ENCODE measurements around the gene INPP4B. TPM values are rescaled to one million over a fixed set of nuclear protein-coding genes. Genes with fewer than 3 reads are reported as not detected.
A peak's percentile ranks its signal among the peaks of the same experiment; 100 is the strongest.

The INPP4B gene
- total and polyA plus RNA-seq, 2 of the 4 experiments (the other 2 are of a cell fraction) = 1.8 to 14.0 TPM

- H2BK15ac ChIP-seq (ENCODE audit: low read depth, low read length) = no peak overlapping the region
- H3K14ac ChIP-seq (replicated peaks; ENCODE audit: low read depth, low read length) = no peak overlapping the region
- no peak overlapping the region for H2BK120ac ChIP-seq (ENCODE audit: low read depth, low read length)
- H2AK5ac ChIP-seq (ENCODE audit: low read depth, low read length) = no peak overlapping the region
- no peak overlapping the region; a peak in 1 of 4 replicates for H4K8ac ChIP-seq (ENCODE audit: low read depth in 2 of 2, low read length in 2 of 2)
- H3K56ac ChIP-seq (ENCODE audit: extremely low read depth, insufficient read depth, low read length) = no peak overlapping the region
- no peak overlapping the region for H3K4me3 ChIP-seq (ENCODE audit: insufficient read depth, low read depth, low read length)
- peaks cover 5% of the 10 kb centered on the region for H3K4me1 ChIP-seq (ENCODE audit: control insufficient read depth, insufficient read depth, low read length)
- H4K91ac ChIP-seq (ENCODE audit: insufficient read depth, low read depth, low read length) = no peak overlapping the region
- H3K9ac ChIP-seq (ENCODE audit: low read depth, low read length) = 0 out of 2 replicates have a peak overlapping the region, but pooled peaks have one; percentile 47
- H4K20me1 ChIP-seq (ENCODE audit: insufficient read depth, low read length) = no peaks in the 10 kb centered on the region
- no peaks in the 10 kb centered on the region for H3K27me3 ChIP-seq (ENCODE audit: control insufficient read depth, insufficient read depth, low read length)
- ATAC-seq (ENCODE audit: low read depth) (no peak), DNase-seq (no peak)
- H3K23ac ChIP-seq (ENCODE audit: low read depth, low read length) = no peak overlapping the region
- H3K4me2 ChIP-seq (ENCODE audit: low read depth, low read length) = no peak overlapping the region
- no peak overlapping the region for H2AK9ac ChIP-seq (replicated peaks; ENCODE audit: low read depth, low read length, poor library complexity)
- no peak overlapping the region for H3K4ac ChIP-seq (ENCODE audit: low read depth, low read length)
- H2BK20ac ChIP-seq (ENCODE audit: low read depth, low read length) = no peak overlapping the region
- H2AFZ ChIP-seq (replicated peaks; ENCODE audit: low read length, poor library complexity) = no peak overlapping the region
- H3K36me3 ChIP-seq (ENCODE audit: control insufficient read depth, insufficient read depth, low read length) = no peaks in the 10 kb centered on the region
- peak overlapping the region; percentile 28; the same call in 1 of the 2 replicates for H3K18ac ChIP-seq (ENCODE audit: low read depth, low read length)
- no peak for TF ChIP-seq ELK1 (IDR thresholded peaks at IDR 0.05; ENCODE audit: borderline replicate concordance, low read depth, low read length)
- TF ChIP-seq USF2 (IDR thresholded peaks at IDR 0.05; ENCODE audit: low read depth, low read length) = no peak
- TF ChIP-seq CHD1 (IDR thresholded peaks at IDR 0.05; ENCODE audit: low read depth, low read length) = no peak
- TF ChIP-seq CEBPB (IDR thresholded peaks at IDR 0.05; ENCODE audit: low read depth, low read length) = no peak
- TF ChIP-seq RFX5 (IDR thresholded peaks at IDR 0.05; ENCODE audit: low read depth, low read length) = no peak
- CTCF ChIA-PET = interaction anchor here (0.6 to 2.4 kb wide), 6 partner anchors 12 to 493 kb away, joined by 3 to 8 read pairs (median 4); partner anchors contain the start of gene INPP4B
- dilution Hi-C loops (cut with HindIII; ENCODE audit: low sequenced_read_pairs, unreplicated experiment) = no loop called here
- peaks cover 0 to 3% of the 10 kb centered on the region in 2 experiments; a peak in 1 of 4 replicates for H3K79me1 ChIP-seq (ENCODE audit: low read depth in 1 of 2, low read length in 2 of 2)
- no CpG with 5 or more reads among the region's 4 CpGs for WGBS, 2 experiments (ENCODE audit: extremely low coverage in 2 of 2, insufficient read length in 1 of 2)
- no peak overlapping the region for H2BK5ac ChIP-seq (ENCODE audit: low read depth, low read length, poor library complexity, severe bottlenecking)
- no peaks in the 10 kb centered on the region for H3K9me1 ChIP-seq (ENCODE audit: insufficient read depth, low read length)
- no peaks in the 10 kb centered on the region for H3K9me3 ChIP-seq (ENCODE audit: control insufficient read depth, insufficient read depth, low read length)
- intact Hi-C loops (cut with micrococcal nuclease) = loop anchor here (1.0 to 10.0 kb wide), 9 partner anchors 215 to 1198 kb away; partner anchors contain the start of gene IL15
- POLR2A ChIA-PET (ENCODE audit: unreplicated experiment) = no interaction called here
- BruUV-seq (replicated peaks) = no TSS peak
- in situ Hi-C loops (cut with MboI; ENCODE audit: low sequenced_read_pairs) = loop anchor here (10.0 kb wide), 3 partner anchors 218 to 492 kb away; partner anchors contain the start of gene INPP4B
- 0 out of 2 replicates have a peak overlapping the region, but pooled peaks have one; percentile 15 for H3K27ac ChIP-seq (ENCODE audit: insufficient read depth, low read length)
- peak overlapping the region; percentile 48; the same call in 1 of the 2 replicates for H4K5ac ChIP-seq (ENCODE audit: low read depth, low read length)
Measured at GRCh38 chr4:142352712-142353111, 493.4 kb downstream of the INPP4B start.
